KMS-11 (cell line): ENCODE data around the gene AGBL4.
A peak's percentile ranks its signal among the peaks of the same experiment; 100 is the strongest.

Experiments
- H2AFZ ChIP-seq: fragments of 200-600 bp; sonication (generic); 2 replicates; pipeline ENCODE4 v1.6.1; 2016; ENCODE audit warnings: antibody characterized with exemption, mixed run types, low read depth
- H3K27ac ChIP-seq: fragments of 200-600 bp; sonication (generic); 2 replicates; pipeline ENCODE4 v1.6.1; 2016; ENCODE audit warnings: mild to moderate bottlenecking, mixed run types
- H3K27me3 ChIP-seq: fragments of 200-600 bp; sonication (generic); 2 replicates; pipeline ENCODE4 v1.6.1; 2017; ENCODE audit warnings: mild to moderate bottlenecking, low read depth, mixed run types, moderate library complexity; ENCODE audit not compliant: insufficient read depth
- H3K36me3 ChIP-seq: fragments of 200-600 bp; sonication (generic); 2 replicates; pipeline ENCODE4 v1.6.1; 2017; ENCODE audit warnings: mild to moderate bottlenecking, mixed run types; ENCODE audit not compliant: insufficient read depth
- H3K4me1 ChIP-seq: fragments of 200-600 bp; sonication (generic); 2 replicates; pipeline ENCODE4 v1.6.1; 2016; ENCODE audit warnings: mild to moderate bottlenecking, low read depth, mixed run types; ENCODE audit not compliant: poor library complexity, severe bottlenecking
- H3K4me2 ChIP-seq: fragments of 200-600 bp; sonication (generic); 2 replicates; pipeline ENCODE4 v1.7.0; 2016; ENCODE audit warnings: mild to moderate bottlenecking, mixed run types
- H3K4me3 ChIP-seq: fragments of 200-600 bp; sonication (generic); IDR thresholded peaks from 2 replicates; pipeline ENCODE4 v1.6.1; 2017; ENCODE audit warnings: low read depth, low read length, mixed read lengths; ENCODE audit not compliant: insufficient read depth
- H3K79me2 ChIP-seq: fragments of 200-600 bp; sonication (generic); 2 replicates; pipeline ENCODE4 v1.6.1; 2016; ENCODE audit warnings: low read depth, mixed run types; ENCODE audit not compliant: insufficient read depth
- H3K9ac ChIP-seq: fragments of 200-600 bp; sonication (generic); 2 replicates; pipeline ENCODE4 v1.6.1; 2016; ENCODE audit warnings: mild to moderate bottlenecking, mixed run types
- H4K20me1 ChIP-seq: fragments of 200-600 bp; sonication (generic); 2 replicates; pipeline ENCODE4 v1.6.1; 2016; ENCODE audit warnings: mild to moderate bottlenecking, mixed run types; ENCODE audit not compliant: insufficient read depth
- TF ChIP-seq, protein P1 (sequence below): fragments of 200-600 bp; sonication (generic); conservative IDR thresholded peaks from 2 replicates; pipeline ENCODE4 v1.6.1; 2017; ENCODE audit warnings: low read depth, mild to moderate bottlenecking, antibody characterized with exemption, low read length, moderate library complexity, mixed read lengths

Gene AGBL4

DNA sequence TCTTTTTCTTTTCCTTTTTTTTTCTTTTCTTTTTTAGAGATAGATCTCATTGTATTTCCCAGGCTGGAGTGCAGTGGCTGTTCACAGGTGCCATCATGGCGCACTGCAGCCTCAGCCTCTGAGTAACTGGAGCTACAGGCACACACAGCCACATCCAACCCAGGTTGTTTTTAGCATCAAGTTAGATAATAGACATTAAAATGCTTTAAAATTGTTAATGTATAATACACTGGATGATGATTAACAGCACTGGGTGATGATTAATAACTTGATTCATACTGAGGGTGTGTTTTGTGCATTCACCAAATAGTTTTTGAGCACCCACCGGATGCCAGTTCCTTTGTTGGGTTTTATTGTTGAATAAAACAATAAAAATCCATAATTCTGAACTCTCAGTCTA lies 1322.3 kb downstream of the AGBL4 start:
- Histone ChIP-seq H3K9ac (no peak overlapping the region), H3K4me2 (no peak overlapping the region), H3K4me1 (no peaks in the 10 kb centered on the region), H3K36me3 (no peaks in the 10 kb centered on the region), H3K79me2 (no peaks in the 10 kb centered on the region), H3K27ac (no peak overlapping the region), H3K4me3 (no peak overlapping the region), H3K27me3 (no peaks in the 10 kb centered on the region), H4K20me1 (no peaks in the 10 kb centered on the region), H2AFZ (no peak overlapping the region)
- TF ChIP-seq, protein P1, sequence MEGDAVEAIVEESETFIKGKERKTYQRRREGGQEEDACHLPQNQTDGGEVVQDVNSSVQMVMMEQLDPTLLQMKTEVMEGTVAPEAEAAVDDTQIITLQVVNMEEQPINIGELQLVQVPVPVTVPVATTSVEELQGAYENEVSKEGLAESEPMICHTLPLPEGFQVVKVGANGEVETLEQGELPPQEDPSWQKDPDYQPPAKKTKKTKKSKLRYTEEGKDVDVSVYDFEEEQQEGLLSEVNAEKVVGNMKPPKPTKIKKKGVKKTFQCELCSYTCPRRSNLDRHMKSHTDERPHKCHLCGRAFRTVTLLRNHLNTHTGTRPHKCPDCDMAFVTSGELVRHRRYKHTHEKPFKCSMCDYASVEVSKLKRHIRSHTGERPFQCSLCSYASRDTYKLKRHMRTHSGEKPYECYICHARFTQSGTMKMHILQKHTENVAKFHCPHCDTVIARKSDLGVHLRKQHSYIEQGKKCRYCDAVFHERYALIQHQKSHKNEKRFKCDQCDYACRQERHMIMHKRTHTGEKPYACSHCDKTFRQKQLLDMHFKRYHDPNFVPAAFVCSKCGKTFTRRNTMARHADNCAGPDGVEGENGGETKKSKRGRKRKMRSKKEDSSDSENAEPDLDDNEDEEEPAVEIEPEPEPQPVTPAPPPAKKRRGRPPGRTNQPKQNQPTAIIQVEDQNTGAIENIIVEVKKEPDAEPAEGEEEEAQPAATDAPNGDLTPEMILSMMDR, result no peak

DNA sequence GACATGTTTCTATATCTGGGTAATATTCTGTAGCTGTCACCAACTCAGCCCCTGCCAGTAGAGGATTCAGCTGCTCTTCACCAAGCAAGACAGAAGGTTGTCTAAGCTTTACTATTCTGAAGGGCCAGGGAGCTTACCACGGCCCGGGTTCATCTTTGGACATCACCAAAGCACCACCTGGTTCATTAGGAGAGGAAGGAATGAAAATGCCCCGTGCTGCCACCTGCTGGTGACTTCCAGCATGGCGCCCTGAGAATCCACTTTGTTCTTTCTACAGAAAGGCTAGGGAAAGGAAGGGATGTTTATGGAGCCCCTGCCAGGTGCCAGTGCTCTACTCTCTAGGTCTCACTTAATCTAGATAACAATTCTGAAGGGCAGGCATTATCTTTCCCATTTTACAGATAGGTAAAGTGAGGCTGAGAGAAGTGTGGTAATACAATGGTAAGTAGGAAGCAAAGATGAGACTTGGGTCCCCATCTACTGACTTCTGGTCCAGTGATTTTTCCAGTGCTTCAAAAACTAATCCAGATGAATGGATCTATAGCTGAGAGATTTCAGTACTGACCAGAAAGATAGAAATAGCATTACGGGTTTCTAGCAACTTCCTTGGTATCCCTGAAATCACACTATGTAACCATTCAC lies 1326.6 kb downstream of the AGBL4 start:
- H3K27me3 ChIP-seq, result no peaks in the 10 kb centered on the region
- H2AFZ ChIP-seq, result no peak overlapping the region
- TF ChIP-seq, protein P1, result peak; percentile 58
- H3K4me2 ChIP-seq, result no peak overlapping the region
- H3K4me1 ChIP-seq, result no peaks in the 10 kb centered on the region
- no peaks in the 10 kb centered on the region for H3K36me3 ChIP-seq
- no peaks in the 10 kb centered on the region for H3K79me2 ChIP-seq
- H3K9ac ChIP-seq, result no peak overlapping the region
- no peak overlapping the region for H3K4me3 ChIP-seq
- no peak overlapping the region for H3K27ac ChIP-seq
- H4K20me1 ChIP-seq, result no peaks in the 10 kb centered on the region

DNA sequence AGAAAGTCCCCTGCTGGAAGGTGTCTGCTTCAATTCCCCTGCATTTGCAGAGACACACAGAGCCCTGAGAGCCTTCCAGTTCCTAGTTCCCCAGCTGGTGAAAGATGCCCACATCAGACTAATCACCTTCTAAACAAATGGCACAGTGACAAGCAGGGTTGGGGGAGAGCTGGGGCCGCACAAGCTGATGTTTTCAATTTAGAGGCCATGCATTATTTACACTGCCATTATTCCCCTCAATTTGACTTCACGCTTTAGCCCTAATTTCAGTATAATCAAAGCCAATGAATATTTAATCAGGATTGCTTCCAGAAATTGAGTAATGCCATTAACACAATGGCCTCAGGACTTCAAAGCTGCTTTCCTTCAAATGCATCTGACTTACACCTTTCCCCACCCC lies 1328.6 kb downstream of the AGBL4 start:
- Histone ChIP-seq H3K36me3 (no peaks in the 10 kb centered on the region), H3K27ac (no peak overlapping the region), H3K4me1 (no peaks in the 10 kb centered on the region), H3K4me2 (no peak overlapping the region), H3K79me2 (no peaks in the 10 kb centered on the region), H3K9ac (no peak overlapping the region), H2AFZ (no peak overlapping the region), H3K4me3 (no peak overlapping the region), H3K27me3 (no peaks in the 10 kb centered on the region), H4K20me1 (no peaks in the 10 kb centered on the region)
- TF ChIP-seq, protein P1, result no peak

DNA sequence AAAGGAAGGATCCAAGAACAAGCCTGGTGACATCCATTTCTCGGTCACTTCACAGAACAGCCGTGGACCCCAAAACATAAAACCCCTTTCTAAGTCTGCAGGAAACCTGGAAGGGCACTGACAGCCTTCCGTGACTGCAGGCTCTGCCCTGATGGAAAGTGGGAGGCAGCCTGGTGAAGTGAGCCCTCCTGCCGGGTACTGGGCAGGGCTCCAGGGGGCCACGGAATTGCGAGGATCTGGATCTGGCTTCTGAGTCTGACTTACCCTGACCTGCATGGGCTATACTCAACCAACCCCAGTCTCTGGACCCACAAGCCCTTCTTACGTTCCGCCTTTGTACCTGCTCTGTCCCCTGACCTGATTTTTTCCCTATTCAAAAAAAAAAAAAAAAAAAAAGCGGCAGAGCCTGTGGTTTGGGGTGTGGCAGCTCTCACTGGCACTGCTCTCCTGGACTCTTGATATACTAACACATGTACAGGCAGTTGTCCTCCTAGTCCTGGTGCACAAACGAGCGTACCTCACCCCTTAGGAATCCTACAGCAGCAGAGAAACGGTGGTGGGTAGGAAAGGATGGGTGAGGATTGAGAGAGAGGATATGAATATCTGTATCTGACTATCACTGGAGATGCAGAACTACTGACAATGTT lies 1330.0 kb downstream of the AGBL4 start:
- Histone ChIP-seq H3K4me1 (no peaks in the 10 kb centered on the region), H3K27me3 (no peaks in the 10 kb centered on the region), H3K27ac (no peak overlapping the region), H3K79me2 (no peaks in the 10 kb centered on the region), H3K4me3 (no peak overlapping the region), H3K9ac (no peak overlapping the region), H2AFZ (no peak overlapping the region), H4K20me1 (no peaks in the 10 kb centered on the region), H3K36me3 (no peaks in the 10 kb centered on the region), H3K4me2 (no peak overlapping the region)
- TF ChIP-seq, protein P1, result no peak
